ENCODE measurements around the gene DSCAML1.

Gene DSCAML1

DNA sequence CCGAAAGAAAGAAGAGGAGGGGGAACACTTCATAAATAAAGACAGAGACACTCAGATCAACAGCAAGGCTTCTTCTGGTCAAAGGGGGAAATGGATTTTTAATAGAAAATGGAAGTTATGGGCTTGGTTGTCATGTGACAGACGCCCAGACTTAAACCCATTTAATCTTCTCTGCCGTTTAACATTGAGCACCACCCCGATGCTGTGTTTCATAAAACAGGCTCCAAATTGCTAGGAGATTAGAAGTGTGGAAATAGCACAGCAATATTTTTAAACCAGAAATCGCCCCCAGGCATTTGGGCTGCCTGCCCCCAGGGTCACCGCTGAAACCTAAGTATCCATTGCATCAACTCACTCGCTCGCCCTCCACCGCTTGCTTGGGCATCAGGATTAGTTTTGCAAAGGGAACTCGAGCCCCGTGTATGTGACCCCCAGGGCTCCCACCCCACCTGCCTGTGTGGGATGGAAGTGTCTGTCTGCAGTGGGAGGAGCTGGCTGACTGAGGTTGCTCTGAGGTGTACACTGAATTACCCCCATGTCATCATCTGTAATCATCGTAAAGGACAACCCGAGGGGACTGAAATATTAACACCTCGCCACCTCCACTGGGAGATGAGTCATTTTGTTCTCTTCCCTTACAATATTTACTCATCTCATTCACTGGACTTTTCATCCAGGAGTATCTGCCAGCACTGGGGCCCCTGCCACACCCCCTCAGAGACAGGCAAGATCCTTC is 10.7 kb downstream of the DSCAML1 start:
- DNase-seq (ENCODE audit: extremely low read depth, low read depth): no peak
- TF ChIP-seq, protein P1, sequence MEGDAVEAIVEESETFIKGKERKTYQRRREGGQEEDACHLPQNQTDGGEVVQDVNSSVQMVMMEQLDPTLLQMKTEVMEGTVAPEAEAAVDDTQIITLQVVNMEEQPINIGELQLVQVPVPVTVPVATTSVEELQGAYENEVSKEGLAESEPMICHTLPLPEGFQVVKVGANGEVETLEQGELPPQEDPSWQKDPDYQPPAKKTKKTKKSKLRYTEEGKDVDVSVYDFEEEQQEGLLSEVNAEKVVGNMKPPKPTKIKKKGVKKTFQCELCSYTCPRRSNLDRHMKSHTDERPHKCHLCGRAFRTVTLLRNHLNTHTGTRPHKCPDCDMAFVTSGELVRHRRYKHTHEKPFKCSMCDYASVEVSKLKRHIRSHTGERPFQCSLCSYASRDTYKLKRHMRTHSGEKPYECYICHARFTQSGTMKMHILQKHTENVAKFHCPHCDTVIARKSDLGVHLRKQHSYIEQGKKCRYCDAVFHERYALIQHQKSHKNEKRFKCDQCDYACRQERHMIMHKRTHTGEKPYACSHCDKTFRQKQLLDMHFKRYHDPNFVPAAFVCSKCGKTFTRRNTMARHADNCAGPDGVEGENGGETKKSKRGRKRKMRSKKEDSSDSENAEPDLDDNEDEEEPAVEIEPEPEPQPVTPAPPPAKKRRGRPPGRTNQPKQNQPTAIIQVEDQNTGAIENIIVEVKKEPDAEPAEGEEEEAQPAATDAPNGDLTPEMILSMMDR (IDR thresholded peaks at IDR 0.05; ENCODE audit: low read depth, low read length): no peak

DNA sequence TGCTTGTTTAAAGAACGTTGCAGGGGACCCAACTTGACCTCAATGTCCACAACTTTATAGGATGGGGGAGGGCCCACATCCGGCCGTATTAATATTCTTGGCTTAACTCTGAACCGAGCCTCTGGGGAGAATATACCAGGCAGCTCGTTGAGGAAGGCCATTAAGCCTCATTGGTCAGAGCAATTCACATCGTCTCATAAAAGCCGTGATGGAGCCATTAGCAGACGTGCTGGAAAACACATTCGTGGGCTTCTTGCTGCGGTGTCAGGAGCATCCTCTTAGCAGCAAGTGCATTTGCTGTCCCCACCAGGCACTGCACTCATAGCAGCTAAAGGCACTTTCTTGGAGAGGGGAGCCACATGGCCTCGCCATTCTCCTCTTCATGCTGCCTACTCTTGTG is 14.9 kb downstream of the DSCAML1 start:
- TF ChIP-seq, protein P1 (IDR thresholded peaks at IDR 0.05; ENCODE audit: low read depth, low read length): no peak
- DNase-seq (ENCODE audit: extremely low read depth, low read depth): no peak

DNA sequence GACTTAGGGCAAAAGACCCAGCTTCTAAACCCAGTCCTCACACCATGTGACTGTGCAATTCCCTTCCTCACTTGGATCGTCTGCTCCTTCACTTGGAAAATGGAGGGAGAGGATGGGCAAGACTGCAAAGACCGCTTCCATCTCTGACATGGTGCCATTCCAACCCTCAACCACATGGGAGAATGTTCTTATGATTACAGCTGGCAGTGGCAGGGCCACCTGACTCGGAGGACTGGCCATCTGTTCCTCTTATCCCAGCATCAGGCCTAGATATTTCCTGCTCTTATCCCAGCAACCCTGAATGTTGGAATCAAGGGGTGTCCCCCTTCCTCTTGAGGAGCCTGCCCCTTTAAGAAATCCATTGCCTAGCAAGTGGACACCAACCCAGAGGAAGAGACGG is 15.4 kb downstream of the DSCAML1 start:
- TF ChIP-seq, protein P1 (IDR thresholded peaks at IDR 0.05; ENCODE audit: low read depth, low read length): no peak
- no peak for DNase-seq (ENCODE audit: extremely low read depth, low read depth)

DNA sequence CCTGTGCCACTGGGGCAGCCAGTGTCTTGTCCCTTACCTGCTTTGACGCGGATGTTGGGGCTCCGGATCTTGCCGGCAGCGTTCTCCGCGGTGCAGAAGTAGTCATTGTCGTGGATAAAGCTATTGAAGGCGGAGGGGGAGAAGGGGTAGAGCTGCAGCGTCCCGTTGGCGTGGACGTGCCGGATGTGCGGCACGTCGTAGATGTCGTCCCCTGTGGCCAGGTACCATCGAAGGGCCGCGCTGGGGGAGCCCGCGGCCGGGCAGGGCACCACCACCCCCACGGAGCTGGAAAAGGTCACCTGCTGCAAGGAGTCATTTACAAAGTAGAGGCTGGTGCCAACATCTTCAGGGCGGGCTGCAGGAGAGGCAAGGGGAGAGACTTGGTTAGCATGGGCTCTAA is 16.6 kb downstream of the DSCAML1 start:
- DNase-seq (ENCODE audit: extremely low read depth, low read depth): no peak
- TF ChIP-seq, protein P1 (IDR thresholded peaks at IDR 0.05; ENCODE audit: low read depth, low read length): no peak

DNA sequence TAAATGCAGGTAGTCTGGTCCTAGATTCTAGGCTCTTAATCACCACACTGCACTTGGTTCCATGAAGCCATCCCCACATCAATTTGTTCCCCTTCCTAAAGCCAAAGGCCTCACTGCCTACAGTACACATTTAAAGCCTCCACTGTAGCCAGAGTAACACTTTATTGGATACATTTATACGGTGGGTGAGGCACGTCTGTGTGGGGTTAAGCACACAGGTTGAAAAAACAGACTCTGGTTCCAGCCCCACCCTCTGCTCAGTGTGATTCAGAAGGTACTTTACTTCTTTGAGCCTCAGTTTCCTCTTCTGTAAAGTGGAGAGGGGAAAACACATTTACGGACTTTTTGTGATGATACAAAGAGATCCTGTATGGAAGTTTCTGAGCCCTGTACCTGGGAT is 22.5 kb downstream of the DSCAML1 start:
- TF ChIP-seq, protein P1 (IDR thresholded peaks at IDR 0.05; ENCODE audit: low read depth, low read length): no peak

DNA sequence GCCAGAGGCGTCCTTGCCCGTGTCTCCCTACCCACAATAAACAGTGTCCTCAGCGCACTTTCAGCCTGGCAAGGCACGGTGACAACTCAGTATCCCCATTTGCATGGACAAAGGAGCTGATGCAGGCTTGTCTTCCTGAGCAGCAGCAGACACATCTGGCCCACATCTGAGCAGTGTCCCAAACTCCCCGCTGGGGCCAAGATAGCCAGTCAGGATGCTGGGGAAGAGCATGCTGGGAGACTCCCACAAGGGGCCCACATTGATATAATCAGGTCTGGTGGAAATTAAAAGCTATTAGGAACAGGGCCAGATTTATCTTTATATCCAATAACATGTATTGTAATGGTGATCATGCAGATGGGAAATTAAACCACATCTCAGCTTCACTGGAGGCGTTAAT is 24.7 kb downstream of the DSCAML1 start:
- TF ChIP-seq, protein P1 (IDR thresholded peaks at IDR 0.05; ENCODE audit: low read depth, low read length): no peak
- no peak for DNase-seq (ENCODE audit: extremely low read depth, low read depth)

More for the DNA sequence above, 22.5 kb downstream of the DSCAML1 start:
- DNase-seq (ENCODE audit: extremely low read depth, low read depth): no peak

DNA sequence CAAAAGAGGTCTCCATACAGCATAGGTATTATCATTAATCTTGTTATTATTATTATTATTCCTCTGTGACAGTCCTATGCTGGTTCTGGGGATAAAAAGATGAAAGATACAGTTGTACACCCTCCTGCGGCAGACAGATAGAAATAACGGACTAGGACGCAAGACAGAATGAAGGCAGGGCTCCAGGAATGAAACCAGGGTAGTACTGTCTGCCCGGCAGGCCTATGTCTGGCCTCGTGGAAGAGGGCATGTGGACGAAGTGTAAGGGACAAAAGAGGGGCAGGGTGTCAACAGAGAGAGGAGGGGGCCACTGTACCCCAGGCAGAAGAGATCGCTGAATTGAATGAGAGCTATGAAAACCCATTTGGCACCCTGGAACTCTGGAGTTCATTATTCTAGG is 25.2 kb downstream of the DSCAML1 start:
- no peak for DNase-seq (ENCODE audit: extremely low read depth, low read depth)
- TF ChIP-seq, protein P1 (IDR thresholded peaks at IDR 0.05; ENCODE audit: low read depth, low read length): no peak
